NCI-H1092 (cell line): ENCODE data around the gene ZNF438.
A peak's percentile ranks its signal among the peaks of the same experiment; 100 is the strongest.

ENCODE experiments used
- DNase-seq: peaks from one replicate; lab custom pipeline; 2025; lab: John Stamatoyannopoulos, UW

Gene ZNF438

GRCh38 chr10:30822693-30823465, 208.8 kb downstream of the ZNF438 start:
- DNase-seq = no peak

- DNase-seq = no peak
Observed at GRCh38 chr10:30821994-30822692, 209.5 kb downstream of the ZNF438 start.

GRCh38 chr10:30821261-30821993, 210.2 kb downstream of the ZNF438 start:
- DNase-seq = no peak

- no peak for DNase-seq
Observed at GRCh38 chr10:30820261-30820991, 211.2 kb downstream of the ZNF438 start.

- DNase-seq = no peak
Observed at GRCh38 chr10:30819341-30820181, 212.1 kb downstream of the ZNF438 start.

- no peak for DNase-seq
Observed at GRCh38 chr10:30818854-30819253, 212.8 kb downstream of the ZNF438 start.

GRCh38 chr10:30818010-30818660, 213.5 kb downstream of the ZNF438 start:
- DNase-seq = no peak

GRCh38 chr10:30817541-30817940, 214.1 kb downstream of the ZNF438 start:
- no peak for DNase-seq

- DNase-seq = no peak
Observed at GRCh38 chr10:30816820-30817171, 214.9 kb downstream of the ZNF438 start.

GRCh38 chr10:30816159-30816819, 215.4 kb downstream of the ZNF438 start:
- DNase-seq = no peak

- no peak for DNase-seq
Observed at GRCh38 chr10:30813872-30814481, 217.7 kb downstream of the ZNF438 start.

- peak; percentile 76 for DNase-seq
Observed at GRCh38 chr10:30812018-30812851, 219.4 kb downstream of the ZNF438 start.

- no peak for DNase-seq
Observed at GRCh38 chr10:30811276-30812017, 220.2 kb downstream of the ZNF438 start.

- no peak for DNase-seq
Observed at GRCh38 chr10:30810416-30810815, 221.2 kb downstream of the ZNF438 start.

- DNase-seq = no peak
Observed at GRCh38 chr10:30806850-30807249, 224.8 kb downstream of the ZNF438 start.

- no peak for DNase-seq
Observed at GRCh38 chr10:30805061-30805460, 226.6 kb downstream of the ZNF438 start.

GRCh38 chr10:30804478-30805055, 227.1 kb downstream of the ZNF438 start:
- DNase-seq = no peak

- DNase-seq = no peak
Observed at GRCh38 chr10:30803892-30804322, 227.8 kb downstream of the ZNF438 start.
